Suprapubic skin (tissue), 3 donors: ENCODE measurements around the gene GNB3.

ENCODE experiments used
- CTCF ChIP-seq, 2 donors: fragments of 200-600 bp in 1 of 2; fragments of 450-650 bp in 1 of 2; sonication (generic) in 1 of 2; IDR thresholded peaks; one replicate each; pipeline ENCODE4 v1.5.1; 2016 to 2019; ENCODE audit warnings: antibody characterized with exemption in 2 of 2, mild to moderate bottlenecking in 1 of 2, moderate library complexity in 1 of 2
- EP300 ChIP-seq: sonication (generic); formaldehyde crosslinking; IDR thresholded peaks from one replicate; pipeline ENCODE4 v1.6.1; 2017; ENCODE audit warnings: antibody characterized with exemption
- POLR2A ChIP-seq, 2 donors: fragments of 450-650 bp; IDR thresholded peaks; one replicate each; pipeline ENCODE4 v1.6.1; 2017; ENCODE audit warnings: antibody characterized with exemption in 2 of 2, mild to moderate bottlenecking in 2 of 2, moderate library complexity in 2 of 2

- TF ChIP-seq CTCF (IDR thresholded peaks at IDR 0.05) = no peak
- no peak for TF ChIP-seq EP300
- no peak for TF ChIP-seq POLR2A (IDR thresholded peaks at IDR 0.05)
Measured at GRCh38 chr12:6817098-6817497, 23.6 kb upstream of the GNB3 start.
